Pancreas (tissue), 10 donors: ENCODE data around the gene LARP4B. TPM values are rescaled to one million over a fixed set of nuclear protein-coding genes. Genes with fewer than 3 reads are reported as not detected.
A peak's percentile ranks its signal among the peaks of the same experiment; 100 is the strongest.
"Not testable (repeated sequence)": the region's sequence is repeated elsewhere in the genome, so short reads cannot be mapped to it uniquely, and the experiment has no call there.

Experiments
- ATAC-seq, 4 donors: fragments of 200-7000 bp; cut with Tn5 transposase; one replicate each; pipeline versions ENCODE4 v1.8.0 to v1.9.1; 2020; ENCODE audit warnings: mild to moderate bottlenecking in 4 of 4, moderate library complexity in 4 of 4
- DNase-seq, 6 donors: peaks; one replicate each; pipeline ENCODE4 v3.0.0-alpha.2; 2020
- FAIRE-seq: peaks from 2 replicates; lab custom pipeline; 2012; peaks lifted over from hg19 to GRCh38; lab: Jason Lieb, UNC
- H3K27ac ChIP-seq, 4 donors: fragments of 200-600 bp; sonication (generic); 1 replicate in 3 of 4; 2 replicates in 1 of 4; pipeline versions ENCODE4 v1.5.0 to v1.8.0; 2020
- H3K27me3 ChIP-seq, 4 donors: fragments of 200-600 bp; one replicate each; pipeline ENCODE4 v1.8.0; 2021
- H3K36me3 ChIP-seq, 3 donors: fragments of 200-600 bp; sonication (generic) in 1 of 3; one replicate each; pipeline versions ENCODE4 v1.5.0 to v1.8.0; 2020 to 2021
- H3K4me1 ChIP-seq, 3 donors: fragments of 200-600 bp; one replicate each; pipeline ENCODE4 v1.8.0; 2021
- H3K4me3 ChIP-seq, 4 donors: fragments of 200-600 bp; sonication (generic) in 2 of 4; one replicate each; pipeline versions ENCODE4 v1.5.0 to v1.8.0; 2020 to 2021
- H3K9me3 ChIP-seq, 4 donors: fragments of 200-600 bp; one replicate each; pipeline ENCODE4 v1.8.0; 2021
- CTCF ChIP-seq, 4 donors: fragments of 200-600 bp; sonication (generic) in 3 of 4; IDR thresholded peaks; one replicate each; pipeline versions ENCODE4 v1.5.0 to v1.8.0; 2021; ENCODE audit warnings: antibody characterized with exemption in 4 of 4
- WGBS, 2 donors: extraction: QIAGEN DNeasy Blood & Tissue Kit; methylation state at CpG; one replicate each; pipeline ENCODE4 v1.1.7; 2013; 5-methylcytosine and 5-hydroxymethylcytosine counted together
- intact Hi-C, 3 donors: fragments of 100-400 bp; cut with DNase I; formaldehyde crosslinking; loops; one replicate each; pipeline versions ENCODE4 v1.11.1 to v1.14.2; 2022
- polyA plus RNA-seq, 2 donors: library from polyadenylated mRNA; stranded (reverse); fragments of 200-250 nt; gene quantifications; one replicate each; pipeline ENCODE4 v1.2.3, GENCODE V29; 2013
- total RNA-seq, 6 donors: library from RNA; stranded (reverse); fragmentation: NEBNext Ultra II Directional in 4 of 6; extraction: Animal tissue kit (Norgen Biotek cat#: 25700) in 4 of 6; gene quantifications; one replicate each; pipeline versions ENCODE4 v1.2.1 to v1.2.4, GENCODE V29; 2021 to 2023
- donor health status: healthy with polysubstance abuse.
- donor health status: DM: no; HTN: no; CAD: no; lungs with moderate emphysema.
- donor health status: DM: no; HTN: no; CAD: no.
- donor health status: control.
- donor health status: control.
- donor health status: Bipolar disorder and iron deficiency.
- donor health status: DM: yes; HTN: yes; CAD: no.
- donor health status: DM: no; HTN: no; CAD: no.
- donor health status: DM: no; HTN: no; CAD: no.
- donor health status: DM: yes; HTN: yes; CAD: no.

LARP4B gene
- total and polyA plus RNA-seq, 8 donors, result 10.1 to 53.3 (median 32.2) TPM

- no peaks in the 10 kb centered on the region for H3K9me3 ChIP-seq
- no peak overlapping the region for H3K27ac ChIP-seq
- FAIRE-seq, result no peak
- 80 to 83% methylated on average over 13 of the region's 13 CpGs for WGBS, 2 donors
- H3K36me3 ChIP-seq, result no peaks in the 10 kb centered on the region
- no peak for TF ChIP-seq CTCF (IDR thresholded peaks at IDR 0.05)
- no peak for ATAC-seq
- H3K4me1 ChIP-seq, result no peaks in the 10 kb centered on the region
- intact Hi-C loops, result loop anchor here in 1 of 3 donors (10.0 kb wide), 1 partner anchor 269 kb away; no protein-coding TSS in a partner anchor
- H3K4me3 ChIP-seq, result no peak overlapping the region
- no peaks in the 10 kb centered on the region for H3K27me3 ChIP-seq
- DNase-seq, result no peak
Measured at GRCh38 chr10:774223-774622, 157.3 kb downstream of the LARP4B start.

GRCh38 chr10:773562-774161, 157.8 kb downstream of the LARP4B start:
- Histone ChIP-seq H3K9me3 (no peaks in the 10 kb centered on the region), H3K27ac (no peak overlapping the region), H3K27me3 (no peaks in the 10 kb centered on the region), H3K4me1 (no peaks in the 10 kb centered on the region), H3K36me3 (no peaks in the 10 kb centered on the region), H3K4me3 (no peak overlapping the region)
- no peak for TF ChIP-seq CTCF (IDR thresholded peaks at IDR 0.05)
- DNase-seq, result no peak
- FAIRE-seq, result no peak
- intact Hi-C loops, result loop anchor here in 1 of 3 donors (10.0 kb wide), 1 partner anchor 269 kb away; no protein-coding TSS in a partner anchor
- 89 to 92% methylated on average over 27 of the region's 27 CpGs for WGBS, 2 donors
- ATAC-seq, result no peak

GRCh38 chr10:772227-772637, 159.3 kb downstream of the LARP4B start:
- Histone ChIP-seq H3K27ac (no peak overlapping the region), H3K4me3 (no peak overlapping the region), H3K27me3 (no peaks in the 10 kb centered on the region), H3K4me1 (no peaks in the 10 kb centered on the region), H3K36me3 (no peaks in the 10 kb centered on the region), H3K9me3 (no peaks in the 10 kb centered on the region)
- TF ChIP-seq CTCF (IDR thresholded peaks at IDR 0.05), result no peak
- DNase-seq (peak in 1 of 6 donors; percentile 53), FAIRE-seq (no peak), ATAC-seq (no peak)
- WGBS, 2 donors, result 63 to 69% methylated on average over 14 of the region's 14 CpGs
- intact Hi-C loops, result loop anchor here in 1 of 3 donors (10.0 kb wide), 1 partner anchor 267 kb away; no protein-coding TSS in a partner anchor

- no peak for TF ChIP-seq CTCF (IDR thresholded peaks at IDR 0.05)
- Histone ChIP-seq H3K27ac (no peak overlapping the region), H3K36me3 (no peaks in the 10 kb centered on the region), H3K27me3 (no peaks in the 10 kb centered on the region), H3K9me3 (no peaks in the 10 kb centered on the region), H3K4me3 (no peak overlapping the region), H3K4me1 (no peaks in the 10 kb centered on the region)
- DNase-seq (no peak), ATAC-seq (no peak), FAIRE-seq (no peak)
- intact Hi-C loops, result loop anchor here in 1 of 3 donors (10.0 kb wide), 1 partner anchor 267 kb away; no protein-coding TSS in a partner anchor
- WGBS, 2 donors, result 79 to 84% methylated on average over 10 of the region's 10 CpGs
Measured at GRCh38 chr10:771647-772046, 159.9 kb downstream of the LARP4B start.

GRCh38 chr10:770975-771374, 160.5 kb downstream of the LARP4B start:
- Histone ChIP-seq H3K4me1 (no peaks in the 10 kb centered on the region), H3K9me3 (no peaks in the 10 kb centered on the region), H3K36me3 (no peaks in the 10 kb centered on the region), H3K27ac (no peak overlapping the region), H3K27me3 (no peaks in the 10 kb centered on the region), H3K4me3 (no peak overlapping the region)
- intact Hi-C loops, result loop anchor here in 1 of 3 donors (10.0 kb wide), 1 partner anchor 266 kb away; no protein-coding TSS in a partner anchor
- no peak for DNase-seq
- TF ChIP-seq CTCF (IDR thresholded peaks at IDR 0.05), result no peak
- 88 to 91% methylated on average over 15 of the region's 15 CpGs for WGBS, 2 donors
- no peak for FAIRE-seq
- ATAC-seq, result no peak

- not testable (repeated sequence) for H3K27ac ChIP-seq, H3K4me1 ChIP-seq, ATAC-seq, H3K27me3 ChIP-seq, DNase-seq, FAIRE-seq, H3K36me3 ChIP-seq, H3K4me3 ChIP-seq, H3K9me3 ChIP-seq
- intact Hi-C loops, result loop anchor here in 1 of 3 donors (10.0 kb wide), 1 partner anchor 265 kb away; no protein-coding TSS in a partner anchor
- 90 to 91% methylated on average over 13 of the region's 13 CpGs for WGBS, 2 donors
Measured at GRCh38 chr10:770048-770712, 161.3 kb downstream of the LARP4B start.
